Neural cell (in vitro differentiated cells): Measurements from ENCODE around the gene UFD1. TPM values are rescaled to one million over a fixed set of nuclear protein-coding genes. Genes with fewer than 3 reads are reported as not detected.

Experiments
- H2AFZ ChIP-seq: fragments of 200-600, 300-800 bp; sonication (generic), shearing (Covaris generic); 2 replicates; pipeline ENCODE4 v1.6.0; 2014; ENCODE audit warnings: low read depth, mild to moderate bottlenecking, antibody characterized with exemption, low read length, moderate library complexity
- H3F3A ChIP-seq: fragments of 200-600 bp; shearing (Covaris generic); 2 replicates; pipeline ENCODE4 v1.6.1; 2016; ENCODE audit warnings: mild to moderate bottlenecking, moderate library complexity, mixed read lengths, antibody characterized with exemption, low read length; ENCODE audit not compliant: insufficient read depth, poor library complexity, severe bottlenecking
- H3K27ac ChIP-seq: fragments of 200-600, 300-800 bp; sonication (generic), shearing (Covaris generic); 2 replicates; pipeline ENCODE4 v1.5.1; 2014; ENCODE audit warnings: mild to moderate bottlenecking, low read length, moderate library complexity
- H3K27me3 ChIP-seq: fragments of 300-800, 200-600 bp; sonication (generic), shearing (Covaris generic); 2 replicates; pipeline ENCODE4 v1.6.0; 2014; ENCODE audit warnings: mild to moderate bottlenecking, low read depth, low read length, moderate library complexity; ENCODE audit not compliant: insufficient read depth
- H3K36me3 ChIP-seq: fragments of 300-800, 200-600 bp; sonication (generic), shearing (Covaris generic); 2 replicates; pipeline ENCODE4 v1.5.1; 2014; ENCODE audit warnings: mild to moderate bottlenecking, antibody characterized with exemption, low read length, moderate library complexity; ENCODE audit not compliant: insufficient read depth
- H3K4me2 ChIP-seq: fragments of 300-800, 200-600 bp; sonication (generic), shearing (Covaris generic); 2 replicates; pipeline ENCODE4 v1.6.0; 2014; ENCODE audit warnings: mild to moderate bottlenecking, low read length
- H3K4me3 ChIP-seq: fragments of 300-800, 200-600 bp; sonication (generic), shearing (Covaris generic); 2 replicates; pipeline ENCODE4 v1.5.1; 2014; ENCODE audit warnings: mild to moderate bottlenecking, low read length, moderate library complexity
- H3K79me2 ChIP-seq: fragments of 200-600 bp; shearing (Covaris generic); replicated peaks from 2 replicates; pipeline ENCODE4 v1.6.0; 2014; ENCODE audit warnings: mild to moderate bottlenecking, low read length, moderate library complexity; ENCODE audit not compliant: insufficient read depth
- H3K9ac ChIP-seq: fragments of 300-800, 200-600 bp; sonication (generic), shearing (Covaris generic); 2 replicates; pipeline ENCODE4 v1.6.1; 2016; ENCODE audit warnings: mild to moderate bottlenecking, low read length, mixed read lengths
- H3K9me2 ChIP-seq: fragments of 200-600 bp; shearing (Covaris generic); 2 replicates; pipeline ENCODE4 v1.6.1; 2016; ENCODE audit warnings: mild to moderate bottlenecking, low read length, mixed read lengths; ENCODE audit not compliant: insufficient read depth
- H3K9me3 ChIP-seq: fragments of 200-600, 300-800 bp; sonication (generic), shearing (Covaris generic); 2 replicates; pipeline ENCODE4 v1.6.1; 2016; ENCODE audit warnings: mild to moderate bottlenecking, mixed run types, low read length, moderate library complexity, mixed read lengths
- H4K20me1 ChIP-seq: fragments of 200-600 bp; shearing (Covaris generic); 2 replicates; pipeline ENCODE4 v1.6.1; 2016; ENCODE audit warnings: mild to moderate bottlenecking, mixed run types; ENCODE audit not compliant: insufficient read depth
- EP300 ChIP-seq: fragments of 450-650 bp; conservative IDR thresholded peaks from 2 replicates; pipeline ENCODE4 v1.6.1; 2014; ENCODE audit warnings: antibody characterized with exemption, mild to moderate bottlenecking, moderate library complexity; ENCODE audit not compliant: poor library complexity, severe bottlenecking
- EZH2 ChIP-seq: fragments of 200-600, 300-800 bp; shearing (Covaris generic), sonication (generic); IDR thresholded peaks from 2 replicates; pipeline ENCODE4 v1.6.1; 2014; ENCODE audit warnings: antibody characterized with exemption, low read length, borderline replicate concordance, mild to moderate bottlenecking; ENCODE audit not compliant: insufficient read depth, poor library complexity, severe bottlenecking
- MXI1 ChIP-seq: fragments of 450-650 bp; conservative IDR thresholded peaks from 2 replicates; pipeline ENCODE4 v1.6.1; 2014; ENCODE audit warnings: antibody characterized with exemption, mild to moderate bottlenecking; ENCODE audit not compliant: poor library complexity, severe bottlenecking
- POLR2AphosphoS5 ChIP-seq: IDR thresholded peaks from 2 replicates; pipeline ENCODE4 v1.6.1; 2012
- RAD21 ChIP-seq: fragments of 450-650 bp; conservative IDR thresholded peaks from 2 replicates; pipeline ENCODE4 v1.6.1; 2014; ENCODE audit warnings: antibody characterized with exemption, mild to moderate bottlenecking, moderate library complexity
- REST ChIP-seq: IDR thresholded peaks from 2 replicates; pipeline ENCODE4 v1.6.1; 2012; ENCODE audit warnings: borderline replicate concordance
- SMC3 ChIP-seq: fragments of 450-650 bp; conservative IDR thresholded peaks from 2 replicates; pipeline ENCODE4 v1.6.1; 2014; ENCODE audit warnings: antibody characterized with exemption, mild to moderate bottlenecking, moderate library complexity; ENCODE audit not compliant: poor library complexity
- TAF1 ChIP-seq: IDR thresholded peaks from 2 replicates; pipeline ENCODE4 v1.6.1; 2012; ENCODE audit warnings: low read depth
- polyA plus RNA-seq: library from polyadenylated mRNA; depleted of rRNA; stranded (reverse); fragments of >200 nt; gene quantifications from 2 replicates; pipeline ENCODE4 v1.2.3, GENCODE V29; 2014
- TF ChIP-seq, protein P1 (sequence below): fragments of 450-650 bp; IDR thresholded peaks from 2 replicates; pipeline ENCODE4 v1.5.1; 2014; ENCODE audit warnings: antibody characterized with exemption, mild to moderate bottlenecking, moderate library complexity; ENCODE audit not compliant: poor library complexity, severe bottlenecking

Gene UFD1
- polyA plus RNA-seq, 1 donor from 2014 or later, result 56.9 TPM

- TF ChIP-seq EP300 (no peak), POLR2AphosphoS5 (no peak), REST (no peak), EZH2 (no peak), MXI1 (no peak), SMC3 (no peak), TAF1 (no peak), RAD21 (no peak)
- TF ChIP-seq, protein P1, sequence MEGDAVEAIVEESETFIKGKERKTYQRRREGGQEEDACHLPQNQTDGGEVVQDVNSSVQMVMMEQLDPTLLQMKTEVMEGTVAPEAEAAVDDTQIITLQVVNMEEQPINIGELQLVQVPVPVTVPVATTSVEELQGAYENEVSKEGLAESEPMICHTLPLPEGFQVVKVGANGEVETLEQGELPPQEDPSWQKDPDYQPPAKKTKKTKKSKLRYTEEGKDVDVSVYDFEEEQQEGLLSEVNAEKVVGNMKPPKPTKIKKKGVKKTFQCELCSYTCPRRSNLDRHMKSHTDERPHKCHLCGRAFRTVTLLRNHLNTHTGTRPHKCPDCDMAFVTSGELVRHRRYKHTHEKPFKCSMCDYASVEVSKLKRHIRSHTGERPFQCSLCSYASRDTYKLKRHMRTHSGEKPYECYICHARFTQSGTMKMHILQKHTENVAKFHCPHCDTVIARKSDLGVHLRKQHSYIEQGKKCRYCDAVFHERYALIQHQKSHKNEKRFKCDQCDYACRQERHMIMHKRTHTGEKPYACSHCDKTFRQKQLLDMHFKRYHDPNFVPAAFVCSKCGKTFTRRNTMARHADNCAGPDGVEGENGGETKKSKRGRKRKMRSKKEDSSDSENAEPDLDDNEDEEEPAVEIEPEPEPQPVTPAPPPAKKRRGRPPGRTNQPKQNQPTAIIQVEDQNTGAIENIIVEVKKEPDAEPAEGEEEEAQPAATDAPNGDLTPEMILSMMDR, result no peak
- Histone ChIP-seq H4K20me1 (no peaks in the 10 kb centered on the region), H3K9me3 (no peaks in the 10 kb centered on the region), H3K36me3 (peaks cover 9% of the 10 kb centered on the region), H3K27ac (no peak overlapping the region), H3K27me3 (no peaks in the 10 kb centered on the region), H3K79me2 (peaks cover 3% of the 10 kb centered on the region), H3K4me2 (no peak overlapping the region), H3K9me2 (no peaks in the 10 kb centered on the region), H2AFZ (no peak overlapping the region), H3F3A (no peaks in the 10 kb centered on the region), H3K4me3 (no peak overlapping the region), H3K9ac (no peak overlapping the region)
These were observed 25.3 kb downstream of the UFD1 start for GRCh38 chr22:19453718-19454117.

DNA sequence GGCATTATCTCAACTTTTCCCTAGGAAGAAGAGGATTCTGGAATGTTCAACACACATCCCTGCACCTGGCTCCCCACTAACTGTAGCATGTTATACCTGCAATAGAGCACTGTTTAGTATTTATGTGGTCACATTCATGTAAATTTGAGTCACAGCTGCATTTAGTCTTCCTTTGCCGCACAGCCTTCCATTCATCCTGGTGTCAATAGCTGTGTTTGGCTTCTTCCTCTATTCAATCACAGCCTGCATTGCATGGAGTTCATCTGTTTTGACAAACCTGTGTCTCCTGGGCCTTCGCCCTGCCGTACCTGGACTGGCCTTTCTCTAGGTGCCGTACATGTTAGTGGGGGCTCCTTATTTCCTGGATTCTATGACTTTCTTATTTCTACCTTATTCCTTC lies 27.4 kb downstream of the UFD1 start:
- H3K4me3 ChIP-seq, result no peak overlapping the region
- TF ChIP-seq REST (no peak), MXI1 (no peak), EP300 (no peak), POLR2AphosphoS5 (no peak), TAF1 (no peak)
- H3K9me2 ChIP-seq, result no peaks in the 10 kb centered on the region
- H3K36me3 ChIP-seq, result peaks cover 9% of the 10 kb centered on the region
- H3F3A ChIP-seq, result no peaks in the 10 kb centered on the region
- no peak overlapping the region for H3K9ac ChIP-seq
- H3K27me3 ChIP-seq, result no peaks in the 10 kb centered on the region
- H3K79me2 ChIP-seq, result peaks cover 16% of the 10 kb centered on the region
- no peaks in the 10 kb centered on the region for H3K9me3 ChIP-seq
- no peak overlapping the region for H3K27ac ChIP-seq
- H2AFZ ChIP-seq, result no peak overlapping the region
- no peaks in the 10 kb centered on the region for H4K20me1 ChIP-seq
- no peak overlapping the region for H3K4me2 ChIP-seq
